Panc1 (cell line): Measurements from ENCODE around the gene CIPC. TPM values are rescaled to one million over a fixed set of nuclear protein-coding genes. Genes with fewer than 3 reads are reported as not detected.

Experiments
- ATAC-seq: fragments of 200-7000 bp; cut with Tn5 transposase; 2 replicates; pipeline ENCODE4 v1.9.1; 2020; ENCODE audit warnings: mild to moderate bottlenecking, moderate library complexity
- BruUV-seq: library from RNA; stranded (reverse); fragments of 400-500 nt; replicated peaks from 2 replicates; lab custom pipeline; 2021; lab: Mats Ljungman, UMichigan
- CTCF ChIA-PET: fragments of 300-600 bp; sonication (Branson Sonifier 250); formaldehyde crosslinking; loops from one replicate; lab custom pipeline; 2022; ENCODE audit warnings: antibody characterized with exemption; lab: Charles Lee
- POLR2A ChIA-PET: fragments of 300-600 bp; sonication (Branson Sonifier 250); formaldehyde crosslinking; loops from one replicate; lab custom pipeline; 2022; ENCODE audit warnings: antibody characterized with exemption; lab: Charles Lee
- DNase-seq: peaks from one replicate; pipeline ENCODE4 v3.0.0-alpha.2; 2010; ENCODE audit warnings: low read depth, low spot score
- H3K27ac ChIP-seq: 2 replicates; pipeline ENCODE4 v1.5.1; 2011; ENCODE audit warnings: mild to moderate bottlenecking, low read length, inconsistent platforms
- H3K27me3 ChIP-seq: fragments of 200-500 bp; sonication (Bioruptor generic); 2 replicates; pipeline ENCODE4 v1.6.0; 2014; ENCODE audit warnings: low read length, inconsistent platforms; ENCODE audit not compliant: control insufficient read depth, insufficient read depth
- H3K36me3 ChIP-seq: fragments of 200-500 bp; sonication (Bioruptor generic); 2 replicates; pipeline ENCODE4 v1.5.1; 2014; ENCODE audit warnings: inconsistent platforms, mild to moderate bottlenecking, low read length, moderate library complexity; ENCODE audit not compliant: control insufficient read depth, insufficient read depth
- H3K4me1 ChIP-seq: 2 replicates; pipeline ENCODE4 v1.5.1; 2011; ENCODE audit warnings: inconsistent platforms, mild to moderate bottlenecking, low read length, moderate library complexity; ENCODE audit not compliant: control insufficient read depth, insufficient read depth
- H3K4me3 ChIP-seq, 2 experiments: 2 replicates each; pipeline ENCODE4 v1.5.1; 2011 to 2012; ENCODE audit warnings: low read depth in 2 of 2, low read length in 2 of 2, mild to moderate bottlenecking in 2 of 2, inconsistent platforms in 1 of 2, moderate library complexity in 1 of 2
- H3K9me3 ChIP-seq: fragments of 200-500 bp; sonication (Bioruptor generic); 2 replicates; pipeline ENCODE4 v1.5.1; 2014; ENCODE audit warnings: low read depth, mild to moderate bottlenecking, inconsistent platforms, low read length, moderate library complexity; ENCODE audit not compliant: control insufficient read depth, insufficient read depth
- POLR2AphosphoS5 ChIP-seq: IDR thresholded peaks from 2 replicates; pipeline ENCODE4 v1.6.1; 2012; ENCODE audit warnings: mild to moderate bottlenecking, low read depth, low read length, moderate library complexity
- REST ChIP-seq, 2 experiments: IDR thresholded peaks; 2 replicates each; pipeline ENCODE4 v1.6.1; 2011 to 2012; ENCODE audit warnings: low read depth in 2 of 2, control low read depth in 1 of 2, low read length in 1 of 2, mild to moderate bottlenecking in 1 of 2, moderate library complexity in 1 of 2; ENCODE audit not compliant: insufficient read depth in 1 of 2
- SIN3A ChIP-seq: IDR thresholded peaks from 2 replicates; pipeline ENCODE4 v1.6.1; 2012; ENCODE audit warnings: low read depth, mild to moderate bottlenecking, low read length, moderate library complexity, borderline replicate concordance; ENCODE audit not compliant: insufficient read depth
- TCF7L2 ChIP-seq: IDR thresholded peaks from 2 replicates; pipeline ENCODE4 v1.6.1; 2011; ENCODE audit warnings: mild to moderate bottlenecking, low read depth, low read length, inconsistent platforms
- in situ Hi-C: cut with HindIII; loops from 2 replicates; pipeline ENCODE4 v1.10.0; 2016; ENCODE audit warnings: low sequenced_read_pairs, low pct_unique_long_range_greater_than_20kb
- intact Hi-C: fragments of 100-400 bp; cut with micrococcal nuclease; formaldehyde crosslinking; loops from one replicate; pipeline ENCODE4 v1.10.0; 2022; ENCODE audit not compliant: unreplicated experiment
- total RNA-seq: library from RNA; stranded (reverse); gene quantifications from one replicate; pipeline ENCODE4 v1.2.1, GENCODE V29; 2021; ENCODE audit not compliant: unreplicated experiment
- TF ChIP-seq, protein P1 (sequence below): fragments of 450-650 bp; IDR thresholded peaks from 2 replicates; pipeline ENCODE4 v1.5.1; 2017; ENCODE audit warnings: mild to moderate bottlenecking

The CIPC gene
- total RNA-seq, 1 experiment from 2014 or later, result 20.3 TPM

DNA sequence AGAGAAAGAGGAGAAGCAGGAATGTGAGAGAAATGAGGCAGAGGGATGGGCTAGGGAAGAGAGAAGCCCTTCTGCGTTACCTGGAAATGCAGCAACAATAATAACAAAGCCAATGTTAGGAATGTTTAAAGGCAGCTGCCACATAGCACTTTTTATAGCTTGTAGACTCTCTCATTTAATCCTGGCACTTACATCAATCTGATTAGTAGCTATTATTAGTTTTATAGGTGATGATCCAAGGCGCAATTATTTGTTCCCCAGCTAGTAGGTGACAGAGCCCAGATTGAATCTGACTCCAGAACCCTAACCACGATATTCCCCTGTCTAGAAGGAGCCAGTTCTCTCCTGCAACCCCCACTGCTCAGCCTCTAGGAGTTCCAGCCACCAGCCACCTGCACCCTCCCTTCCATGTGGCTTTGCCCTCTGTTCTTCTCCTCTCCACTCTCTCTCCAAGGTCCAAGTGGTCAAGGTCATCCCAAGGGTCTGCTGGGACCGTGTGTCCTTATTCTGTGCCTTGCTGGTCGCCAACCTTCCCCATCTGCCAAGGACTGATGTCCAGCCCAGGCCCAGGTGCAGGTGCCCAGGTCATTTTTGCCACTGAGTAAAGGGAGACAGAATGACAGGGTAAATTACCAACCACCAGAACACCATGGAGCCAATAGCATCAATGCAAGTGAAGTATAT lies 29.4 kb upstream of the CIPC start:
- Histone ChIP-seq H3K27ac (peak overlapping the region; percentile 91), H3K27me3 (no peaks in the 10 kb centered on the region), H3K4me1 (peaks cover 47% of the 10 kb centered on the region), H3K36me3 (no peaks in the 10 kb centered on the region), H3K4me3 (no peak overlapping the region), H3K9me3 (no peaks in the 10 kb centered on the region)
- in situ Hi-C loops, result no loop called here
- no peak for ATAC-seq
- no peak for DNase-seq
- TF ChIP-seq SIN3A, result no peak
- TF ChIP-seq, protein P1, sequence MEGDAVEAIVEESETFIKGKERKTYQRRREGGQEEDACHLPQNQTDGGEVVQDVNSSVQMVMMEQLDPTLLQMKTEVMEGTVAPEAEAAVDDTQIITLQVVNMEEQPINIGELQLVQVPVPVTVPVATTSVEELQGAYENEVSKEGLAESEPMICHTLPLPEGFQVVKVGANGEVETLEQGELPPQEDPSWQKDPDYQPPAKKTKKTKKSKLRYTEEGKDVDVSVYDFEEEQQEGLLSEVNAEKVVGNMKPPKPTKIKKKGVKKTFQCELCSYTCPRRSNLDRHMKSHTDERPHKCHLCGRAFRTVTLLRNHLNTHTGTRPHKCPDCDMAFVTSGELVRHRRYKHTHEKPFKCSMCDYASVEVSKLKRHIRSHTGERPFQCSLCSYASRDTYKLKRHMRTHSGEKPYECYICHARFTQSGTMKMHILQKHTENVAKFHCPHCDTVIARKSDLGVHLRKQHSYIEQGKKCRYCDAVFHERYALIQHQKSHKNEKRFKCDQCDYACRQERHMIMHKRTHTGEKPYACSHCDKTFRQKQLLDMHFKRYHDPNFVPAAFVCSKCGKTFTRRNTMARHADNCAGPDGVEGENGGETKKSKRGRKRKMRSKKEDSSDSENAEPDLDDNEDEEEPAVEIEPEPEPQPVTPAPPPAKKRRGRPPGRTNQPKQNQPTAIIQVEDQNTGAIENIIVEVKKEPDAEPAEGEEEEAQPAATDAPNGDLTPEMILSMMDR, result peak; percentile 55
- BruUV-seq, result no TSS peak
- ChIA-PET CTCF (interaction anchor here (0.7 to 1.4 kb wide), 6 partner anchors 36 to 361 kb away, joined by 3 to 10 read pairs (median 4); partner anchors contain the start of gene IRF2BPL), POLR2A (no interaction called here)
- intact Hi-C loops, result loop anchor here (2.0 to 5.0 kb wide), 2 partner anchors 40 to 111 kb away; partner anchors contain the start of gene IRF2BPL

DNA sequence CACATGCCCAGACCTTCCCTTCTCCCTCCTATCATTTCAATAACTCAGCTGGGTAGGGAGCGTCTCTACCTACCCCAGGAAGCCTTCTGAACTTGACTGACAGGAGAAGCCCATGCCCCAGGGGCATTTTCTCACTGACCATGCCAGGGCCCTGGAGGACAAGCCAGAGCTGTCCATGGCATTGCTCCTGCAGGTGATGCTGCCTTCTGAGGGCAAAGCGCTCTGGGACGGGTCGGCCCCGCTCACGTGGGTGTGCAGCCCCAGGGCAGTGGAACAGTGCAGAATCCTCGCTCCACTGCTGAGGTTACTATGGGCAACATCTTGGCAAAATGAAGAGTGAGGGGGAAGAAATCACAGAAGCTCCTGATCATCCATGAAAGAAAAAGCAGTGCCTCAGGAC lies 28.5 kb upstream of the CIPC start:
- Histone ChIP-seq H3K9me3 (no peaks in the 10 kb centered on the region), H3K27ac (peak overlapping the region; percentile 91), H3K4me1 (peaks cover 45% of the 10 kb centered on the region), H3K36me3 (no peaks in the 10 kb centered on the region), H3K27me3 (no peaks in the 10 kb centered on the region), H3K4me3 (no peak overlapping the region)
- intact Hi-C loops, result loop anchor here (2.0 to 5.0 kb wide), 2 partner anchors 41 to 112 kb away; partner anchors contain the start of gene IRF2BPL
- TF ChIP-seq POLR2AphosphoS5 (no peak), REST (IDR thresholded peaks at IDR 0.05; ENCODE audit: insufficient read depth in 1 of 2, low read depth in 2 of 2, low read length in 1 of 2) (no peak), SIN3A (no peak), TCF7L2 (no peak)
- TF ChIP-seq, protein P1, result no peak
- CTCF ChIA-PET, result interaction anchor here (0.7 to 2.4 kb wide), 7 partner anchors 17 to 362 kb away, joined by 3 to 24 read pairs (median 10); no protein-coding TSS in a partner anchor
- ATAC-seq (no peak), DNase-seq (no peak)
- POLR2A ChIA-PET, result no interaction called here
- in situ Hi-C loops, result no loop called here
- BruUV-seq, result no TSS peak
